PC-3 (cell line): ENCODE data around the gene TCN2.
"Not testable (repeated sequence)": the region's sequence is repeated elsewhere in the genome, so short reads cannot be mapped to it uniquely, and the experiment has no call there.

Source experiments
- EZH2 ChIP-seq: fragments of 300-600 bp; sonication (generic); IDR thresholded peaks from one replicate; pipeline ENCODE4 v1.6.1; 2017; ENCODE audit warnings: antibody characterized with exemption, mild to moderate bottlenecking, low read length; ENCODE audit not compliant: unreplicated experiment
- TF ChIP-seq, protein P1 (sequence below): fragments of 300-600 bp; sonication (generic); conservative IDR thresholded peaks from 2 replicates; pipeline ENCODE4 v1.5.1; 2017; ENCODE audit warnings: antibody characterized with exemption, low read depth, mild to moderate bottlenecking, low read length

- TF ChIP-seq, protein P1, sequence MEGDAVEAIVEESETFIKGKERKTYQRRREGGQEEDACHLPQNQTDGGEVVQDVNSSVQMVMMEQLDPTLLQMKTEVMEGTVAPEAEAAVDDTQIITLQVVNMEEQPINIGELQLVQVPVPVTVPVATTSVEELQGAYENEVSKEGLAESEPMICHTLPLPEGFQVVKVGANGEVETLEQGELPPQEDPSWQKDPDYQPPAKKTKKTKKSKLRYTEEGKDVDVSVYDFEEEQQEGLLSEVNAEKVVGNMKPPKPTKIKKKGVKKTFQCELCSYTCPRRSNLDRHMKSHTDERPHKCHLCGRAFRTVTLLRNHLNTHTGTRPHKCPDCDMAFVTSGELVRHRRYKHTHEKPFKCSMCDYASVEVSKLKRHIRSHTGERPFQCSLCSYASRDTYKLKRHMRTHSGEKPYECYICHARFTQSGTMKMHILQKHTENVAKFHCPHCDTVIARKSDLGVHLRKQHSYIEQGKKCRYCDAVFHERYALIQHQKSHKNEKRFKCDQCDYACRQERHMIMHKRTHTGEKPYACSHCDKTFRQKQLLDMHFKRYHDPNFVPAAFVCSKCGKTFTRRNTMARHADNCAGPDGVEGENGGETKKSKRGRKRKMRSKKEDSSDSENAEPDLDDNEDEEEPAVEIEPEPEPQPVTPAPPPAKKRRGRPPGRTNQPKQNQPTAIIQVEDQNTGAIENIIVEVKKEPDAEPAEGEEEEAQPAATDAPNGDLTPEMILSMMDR: not testable (repeated sequence)
- TF ChIP-seq EZH2: not testable (repeated sequence)
Observed at GRCh38 chr22:30592360-30592713, 14.6 kb upstream of the TCN2 start.
